HepG2 (cell line): ENCODE measurements around the gene PHF2.

ENCODE experiments used
- CENPT ChIP-seq: sonication (generic); formaldehyde crosslinking; IDR thresholded peaks from 2 replicates; pipeline ENCODE4 v1.8.0; 2022; ENCODE audit warnings: low read depth, mild to moderate bottlenecking, moderate library complexity, missing genetic modification reagents
- GABPB1 ChIP-seq: IDR thresholded peaks from 2 replicates; pipeline ENCODE4 v1.6.1; 2016; ENCODE audit warnings: mild to moderate bottlenecking, missing genetic modification reagents, moderate library complexity, missing compliant biosample characterization
- HCFC1 ChIP-seq: fragments of 150-350 bp; IDR thresholded peaks from 2 replicates; pipeline ENCODE4 v1.6.1; 2014; ENCODE audit warnings: low read depth, low read length
- KDM1A ChIP-seq: IDR thresholded peaks from 2 replicates; pipeline ENCODE4 v1.6.1; 2016; ENCODE audit warnings: missing compliant biosample characterization
- MEIS2 ChIP-seq: sonication (generic); formaldehyde crosslinking; IDR thresholded peaks from 2 replicates; pipeline ENCODE4 v1.9.0; 2021; ENCODE audit warnings: mild to moderate bottlenecking, missing genetic modification reagents
- NONO ChIP-seq, 2 experiments: fragments of 450-650 bp in 1 of 2; sonication (generic) in 1 of 2; formaldehyde crosslinking in 1 of 2; IDR thresholded peaks in 1 of 2; conservative IDR thresholded peaks in 1 of 2; 2 replicates each; pipeline versions ENCODE4 v1.6.1 to v1.8.0; 2017 to 2022; ENCODE audit warnings: mild to moderate bottlenecking in 1 of 2, missing genetic modification reagents in 1 of 2, moderate library complexity in 1 of 2
- POLR2A ChIP-seq, 2 experiments: IDR thresholded peaks; 2 replicates each; pipeline ENCODE4 v1.6.1; 2011; ENCODE audit warnings: low read depth in 2 of 2, low read length in 2 of 2, mild to moderate bottlenecking in 1 of 2, moderate library complexity in 1 of 2; ENCODE audit not compliant: insufficient read depth in 1 of 2
- SMARCC2 ChIP-seq: fragments of 450-650 bp; IDR thresholded peaks from 2 replicates; pipeline ENCODE4 v1.6.1; 2017; ENCODE audit warnings: antibody characterized with exemption, mild to moderate bottlenecking
- ZKSCAN1 ChIP-seq: fragments of 150-350 bp; IDR thresholded peaks from 2 replicates; pipeline ENCODE4 v1.6.1; 2014; ENCODE audit warnings: low read length
- TF ChIP-seq, protein P1 (sequence below): sonication (generic); formaldehyde crosslinking; IDR thresholded peaks from 2 replicates; pipeline ENCODE4 v1.5.0; 2020; ENCODE audit warnings: mild to moderate bottlenecking, missing genetic modification reagents, moderate library complexity

DNA sequence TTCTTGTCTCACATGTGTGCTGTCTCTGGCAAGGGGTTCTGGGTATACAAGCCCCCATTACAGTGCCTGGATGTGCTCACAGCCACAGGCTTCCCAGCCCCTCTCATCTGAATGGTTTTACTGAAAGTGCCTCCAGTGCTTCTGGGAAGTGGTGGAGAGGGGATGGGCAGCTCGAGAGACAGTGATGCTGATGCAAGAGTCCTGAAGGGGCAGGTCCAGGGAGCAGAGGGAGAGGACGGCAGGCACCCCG is 93.5 kb downstream of the PHF2 start:
- no peak for TF ChIP-seq POLR2A (IDR thresholded peaks at IDR 0.05; ENCODE audit: insufficient read depth in 1 of 2, low read depth in 2 of 2, low read length in 2 of 2)
- no peak for TF ChIP-seq MEIS2 (CRISPR knock-in tag)
- no peak for TF ChIP-seq ZKSCAN1
- TF ChIP-seq NONO (IDR thresholded peaks at IDR 0.05), result no peak
- no peak for TF ChIP-seq NONO (CRISPR knock-in tag; conservative IDR thresholded peaks at IDR 0.05)
- TF ChIP-seq SMARCC2, result no peak
- TF ChIP-seq, protein P1, sequence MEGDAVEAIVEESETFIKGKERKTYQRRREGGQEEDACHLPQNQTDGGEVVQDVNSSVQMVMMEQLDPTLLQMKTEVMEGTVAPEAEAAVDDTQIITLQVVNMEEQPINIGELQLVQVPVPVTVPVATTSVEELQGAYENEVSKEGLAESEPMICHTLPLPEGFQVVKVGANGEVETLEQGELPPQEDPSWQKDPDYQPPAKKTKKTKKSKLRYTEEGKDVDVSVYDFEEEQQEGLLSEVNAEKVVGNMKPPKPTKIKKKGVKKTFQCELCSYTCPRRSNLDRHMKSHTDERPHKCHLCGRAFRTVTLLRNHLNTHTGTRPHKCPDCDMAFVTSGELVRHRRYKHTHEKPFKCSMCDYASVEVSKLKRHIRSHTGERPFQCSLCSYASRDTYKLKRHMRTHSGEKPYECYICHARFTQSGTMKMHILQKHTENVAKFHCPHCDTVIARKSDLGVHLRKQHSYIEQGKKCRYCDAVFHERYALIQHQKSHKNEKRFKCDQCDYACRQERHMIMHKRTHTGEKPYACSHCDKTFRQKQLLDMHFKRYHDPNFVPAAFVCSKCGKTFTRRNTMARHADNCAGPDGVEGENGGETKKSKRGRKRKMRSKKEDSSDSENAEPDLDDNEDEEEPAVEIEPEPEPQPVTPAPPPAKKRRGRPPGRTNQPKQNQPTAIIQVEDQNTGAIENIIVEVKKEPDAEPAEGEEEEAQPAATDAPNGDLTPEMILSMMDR (CRISPR knock-in tag), result no peak
- TF ChIP-seq CENPT (CRISPR knock-in tag), result no peak
- no peak for TF ChIP-seq GABPB1 (CRISPR knock-in tag)
- no peak for TF ChIP-seq KDM1A (CRISPR knock-in tag)
- no peak for TF ChIP-seq HCFC1
